ENCODE measurements around the gene SRSF10.

Gene SRSF10

DNA sequence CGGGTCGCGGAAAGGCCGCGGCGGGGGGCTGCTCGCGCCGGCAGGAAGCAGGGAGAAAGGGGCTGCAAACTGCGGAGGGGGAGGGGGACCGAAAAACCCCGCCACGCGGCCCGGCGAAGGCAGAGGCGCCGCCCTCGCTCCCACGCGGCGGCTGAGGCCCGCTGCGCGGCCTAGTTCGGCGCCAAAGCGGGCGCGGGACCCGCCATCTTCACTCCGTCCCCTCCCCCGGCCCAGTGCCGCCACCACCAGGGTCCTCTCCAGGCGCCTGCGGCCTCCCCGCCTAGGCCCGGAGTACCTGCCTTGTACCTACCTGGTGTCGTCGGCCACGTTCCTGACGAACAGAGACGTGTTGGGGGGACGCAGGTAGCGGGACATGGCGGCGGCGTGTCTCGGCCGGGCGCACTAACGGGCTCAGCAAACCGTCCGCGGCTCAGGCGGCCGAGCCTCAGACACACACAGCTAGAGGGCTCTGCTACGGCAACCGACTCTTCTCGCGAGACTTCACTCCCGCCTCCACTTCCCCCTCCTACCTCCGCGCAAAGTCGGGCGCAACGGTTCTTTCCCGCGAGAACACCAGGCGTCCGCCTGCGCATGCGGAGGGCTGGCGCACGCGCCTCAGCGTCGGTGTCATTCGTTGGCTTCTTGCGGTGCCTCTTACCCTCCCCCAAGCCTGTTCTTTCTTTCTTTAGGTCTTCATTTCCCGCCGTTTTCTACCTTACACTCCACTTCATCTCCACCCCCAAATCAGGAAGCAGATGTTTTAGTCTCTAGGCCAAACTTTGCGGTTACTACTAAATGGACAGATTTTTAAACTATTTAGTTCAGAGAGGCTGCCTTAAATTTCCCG lies at the start of gene SRSF10:
Gene SRSF10, minus strand, starts transcription at position 447 of the 847 bp plus-strand sequence. Its CDS starts 72 bp downstream, at position 375.
- 0 out of 2 replicates have a peak, but pooled peaks have one; percentile 18 for TF ChIP-seq CTCF (IDR thresholded peaks at IDR 0.05)

DNA sequence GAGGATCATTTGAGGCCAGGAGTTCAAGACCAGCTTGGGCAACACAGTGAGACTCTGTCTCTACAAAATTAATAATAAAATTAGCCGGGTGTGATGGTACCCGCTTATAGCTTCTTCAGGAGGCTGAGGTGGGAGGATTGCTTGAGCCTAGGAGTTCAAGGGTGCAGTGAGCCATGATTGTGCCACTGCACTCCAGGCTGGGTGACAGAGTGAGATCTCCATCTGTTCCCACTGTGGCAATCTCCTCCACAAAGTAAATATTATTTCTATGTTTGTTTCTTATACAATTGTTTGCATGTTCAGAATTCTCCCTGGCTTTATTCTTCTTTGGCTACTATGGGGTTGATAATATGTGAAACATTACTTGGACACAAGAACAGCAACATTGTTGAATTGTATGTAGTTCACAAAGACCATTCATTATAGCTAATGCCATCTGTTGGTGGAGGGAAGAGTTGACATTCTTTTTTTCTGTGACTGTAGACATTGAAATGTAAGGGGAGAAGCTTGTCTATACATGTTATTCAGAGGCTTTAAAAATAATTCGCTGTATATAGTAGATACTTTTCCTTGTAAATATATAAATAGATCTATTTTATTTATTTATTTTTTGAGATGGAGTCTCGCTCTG lies 47.8 kb upstream of the SRSF10 start:
- TF ChIP-seq CTCF (IDR thresholded peaks at IDR 0.05) = peak; percentile 30; the same call in 1 of the 2 replicates

GRCh38 chr1:24022581-24023361 lies 42.6 kb upstream of the SRSF10 start:
- no peak for TF ChIP-seq CTCF (IDR thresholded peaks at IDR 0.05)

DNA sequence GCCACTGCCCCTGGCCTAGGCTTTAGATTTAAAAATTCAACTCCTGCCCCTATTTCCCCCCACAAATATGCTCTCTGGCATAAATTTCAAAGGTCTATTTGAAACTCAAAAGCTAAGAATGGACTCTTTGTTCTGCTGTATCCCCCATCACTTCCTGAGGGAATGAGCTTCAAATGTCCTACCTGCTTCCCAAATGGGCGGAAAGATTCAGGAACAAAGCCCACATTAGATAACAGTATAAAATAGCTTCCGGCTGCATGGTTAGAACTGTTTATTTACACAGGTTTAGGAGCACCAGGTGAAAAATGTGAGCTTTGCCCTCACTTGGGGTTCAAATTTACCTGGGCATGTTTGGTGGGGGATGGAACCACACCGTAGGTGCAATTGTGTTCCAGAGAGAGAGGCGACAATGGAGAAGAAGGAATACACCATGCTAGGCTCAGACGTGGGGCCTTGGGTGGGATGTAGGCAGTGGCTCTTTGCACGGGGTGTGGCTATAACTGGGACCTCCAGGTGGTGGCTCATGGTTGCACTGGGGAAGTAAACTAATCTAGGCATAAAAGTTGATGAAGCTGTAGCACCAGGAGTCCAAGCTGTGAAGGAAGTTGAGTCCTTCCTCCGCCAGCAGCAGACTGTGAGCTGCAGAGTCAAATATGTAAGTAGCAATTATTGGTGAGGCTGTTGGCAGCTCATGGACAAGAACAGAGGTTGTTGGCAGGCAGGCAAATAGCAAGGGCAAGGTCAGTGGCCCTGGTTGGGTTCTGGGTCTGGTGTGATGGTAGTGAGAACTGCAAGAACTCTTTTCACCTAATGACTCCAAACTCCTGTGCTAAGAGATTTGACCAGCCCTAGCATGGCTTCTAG lies 41.5 kb upstream of the SRSF10 start:
- TF ChIP-seq CTCF (IDR thresholded peaks at IDR 0.05) = no peak

DNA sequence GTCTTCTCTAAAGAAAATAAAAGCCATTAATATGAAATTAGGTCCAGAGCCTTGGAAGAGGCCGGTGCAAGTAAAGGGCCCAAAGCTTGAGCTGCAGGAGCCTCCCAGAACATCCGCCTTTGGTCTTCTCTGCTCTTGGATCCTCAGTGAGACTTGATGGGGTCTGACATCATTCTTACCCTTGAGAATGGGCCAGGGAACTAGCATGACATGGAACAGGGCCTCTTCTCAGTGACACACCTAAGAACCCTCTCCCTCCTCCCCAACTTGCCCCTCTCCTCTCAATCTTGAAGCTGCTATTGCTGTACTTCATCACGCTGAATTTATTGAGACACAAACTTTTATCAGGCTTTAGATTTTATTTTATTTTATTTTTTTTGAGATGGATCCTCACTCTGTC lies 40.3 kb upstream of the SRSF10 start:
- no peak for TF ChIP-seq CTCF (IDR thresholded peaks at IDR 0.05)

DNA sequence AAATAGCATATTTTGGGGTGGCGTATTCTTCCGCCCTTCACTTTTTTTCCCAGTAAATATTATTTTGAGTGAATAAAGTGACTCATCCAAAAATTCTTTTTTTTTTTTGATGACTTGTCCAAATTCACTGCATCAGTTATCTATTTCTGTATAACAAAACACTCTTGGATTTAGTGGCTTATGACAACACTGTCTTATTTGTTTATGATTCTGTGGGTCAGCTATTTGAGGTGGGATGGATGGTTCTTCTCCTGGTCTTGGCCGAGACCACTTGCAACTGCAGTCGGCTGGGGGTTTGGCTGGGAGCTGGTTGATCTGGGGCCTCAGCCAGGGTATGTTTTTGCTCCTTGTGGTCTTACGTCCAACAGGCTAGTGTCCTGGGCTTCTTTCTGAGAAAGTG lies 39.9 kb upstream of the SRSF10 start:
- TF ChIP-seq CTCF (IDR thresholded peaks at IDR 0.05) = no peak

Data from LNCAP (cell line).